ENCODE results near the gene BRD1. TPM values are rescaled to one million over a fixed set of nuclear protein-coding genes. Genes with fewer than 3 reads are reported as not detected.

Gene BRD1
- total RNA-seq, 4 donors from 2014 or later, result 44.6 to 74.9 (median 60.4) TPM

DNA sequence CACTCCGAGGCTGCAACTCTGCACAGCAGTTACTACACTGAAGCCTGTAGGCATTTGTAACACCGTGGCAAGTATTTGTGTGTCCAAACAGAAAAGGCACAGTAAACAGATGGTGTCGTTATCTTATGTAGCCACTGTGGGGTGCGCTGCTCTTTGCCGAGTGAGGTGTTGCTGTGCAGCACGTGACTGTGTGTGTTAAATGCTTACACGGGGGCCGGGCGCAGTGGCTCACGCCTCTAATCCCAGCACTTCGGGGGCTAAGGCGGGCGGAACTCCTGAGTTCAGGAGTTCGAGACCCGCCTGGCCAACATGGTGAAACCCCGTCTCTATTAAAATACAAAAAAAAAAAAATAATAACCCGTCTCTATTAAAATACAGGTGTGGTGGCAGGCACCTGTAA is 37.5 kb upstream of the BRD1 start:
- TF ChIP-seq CTCF (IDR thresholded peaks at IDR 0.05) (no peak), EP300 (IDR thresholded peaks at IDR 0.05) (no peak), POLR2A (IDR thresholded peaks at IDR 0.05) (no peak)
- Histone ChIP-seq H3K9me3 (peaks cover 0 to 49% (median 2%) of the 10 kb centered on the region in 4 donors), H3K4me3 (no peak overlapping the region), H3K36me3 (peaks cover 0 to 53% (median 0%) of the 10 kb centered on the region in 3 donors), H3K27me3 (no peaks in the 10 kb centered on the region), H3K4me1 (no peaks in the 10 kb centered on the region), H3K27ac (no peak overlapping the region)
- WGBS, 2 donors, result 92 to 94% methylated on average over 17 of the region's 17 CpGs
- no peak for DNase-seq (ENCODE audit: low spot score in 2 of 2)

DNA sequence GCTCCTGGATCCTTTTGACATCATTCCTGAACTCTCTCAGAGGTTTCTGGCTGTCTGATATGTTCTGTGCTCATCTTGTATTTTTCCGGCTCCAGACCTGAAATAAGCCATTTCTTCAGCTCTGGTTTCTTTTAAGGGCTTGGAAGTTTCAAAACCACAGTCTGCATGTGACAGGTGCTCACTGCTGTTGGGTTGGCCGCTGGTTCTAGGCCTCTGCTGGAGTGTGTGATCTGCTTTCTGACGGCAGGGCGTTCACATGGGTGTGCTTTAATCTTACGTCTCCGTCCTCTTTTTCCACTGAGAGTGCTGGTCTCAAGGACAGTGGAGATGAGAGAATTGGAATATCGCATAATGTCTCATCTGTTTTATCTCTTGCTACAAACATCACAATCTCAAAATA is 36.3 kb upstream of the BRD1 start:
- Histone ChIP-seq H3K9me3 (peaks cover 0 to 37% (median 2%) of the 10 kb centered on the region in 4 donors), H3K27me3 (no peaks in the 10 kb centered on the region), H3K4me1 (no peaks in the 10 kb centered on the region), H3K4me3 (no peak overlapping the region), H3K36me3 (peaks cover 0 to 43% (median 0%) of the 10 kb centered on the region in 3 donors), H3K27ac (no peak overlapping the region)
- TF ChIP-seq EP300 (IDR thresholded peaks at IDR 0.05), result no peak
- TF ChIP-seq POLR2A (IDR thresholded peaks at IDR 0.05), result no peak
- no peak for TF ChIP-seq CTCF (IDR thresholded peaks at IDR 0.05)
- 84 to 94% methylated on average over 6 to 7 of the region's 7 CpGs for WGBS, 2 donors
- no peak for DNase-seq (ENCODE audit: low spot score in 2 of 2)

DNA sequence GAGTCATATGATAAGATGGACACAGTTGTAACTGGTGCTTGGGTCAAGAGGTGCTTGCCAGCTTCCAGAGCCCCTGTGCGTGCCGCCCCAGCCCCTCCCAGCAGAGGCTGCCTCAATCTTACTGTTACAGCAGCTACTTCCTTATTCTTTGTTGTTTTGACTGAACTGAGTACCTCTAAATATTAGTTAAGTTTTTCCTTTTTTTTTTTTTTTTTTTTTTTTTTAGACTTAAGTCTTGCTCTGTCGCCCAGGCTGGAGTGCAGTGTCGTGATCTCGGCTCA is 34.8 kb upstream of the BRD1 start:
- H3K9me3 ChIP-seq, result peaks cover 0 to 27% (median 2%) of the 10 kb centered on the region in 4 donors
- H3K27ac ChIP-seq, result no peak overlapping the region
- H3K27me3 ChIP-seq, result no peaks in the 10 kb centered on the region
- 94 to 95% methylated on average over 5 of the region's 5 CpGs for WGBS, 2 donors
- H3K4me3 ChIP-seq, result no peak overlapping the region
- H3K4me1 ChIP-seq, result no peaks in the 10 kb centered on the region
- no peak for TF ChIP-seq EP300 (IDR thresholded peaks at IDR 0.05)
- TF ChIP-seq POLR2A (IDR thresholded peaks at IDR 0.05), result no peak
- TF ChIP-seq CTCF (IDR thresholded peaks at IDR 0.05), result no peak
- H3K36me3 ChIP-seq, result peaks cover 0 to 34% (median 0%) of the 10 kb centered on the region in 3 donors
- DNase-seq (ENCODE audit: low spot score in 2 of 2), result no peak

GRCh38 chr22:49861642-49862495 is 34.2 kb upstream of the BRD1 start:
- peaks cover 0 to 28% (median 0%) of the 10 kb centered on the region in 3 donors for H3K36me3 ChIP-seq
- H3K9me3 ChIP-seq, result peaks cover 0 to 21% (median 2%) of the 10 kb centered on the region in 4 donors
- H3K27me3 ChIP-seq, result no peaks in the 10 kb centered on the region
- TF ChIP-seq POLR2A (IDR thresholded peaks at IDR 0.05), result no peak
- TF ChIP-seq EP300 (IDR thresholded peaks at IDR 0.05), result no peak
- TF ChIP-seq CTCF (IDR thresholded peaks at IDR 0.05), result no peak
- WGBS, 2 donors, result 89 to 90% methylated on average over 29 of the region's 29 CpGs
- DNase-seq (ENCODE audit: low spot score in 2 of 2), result no peak
- no peak overlapping the region for H3K4me3 ChIP-seq
- H3K4me1 ChIP-seq, result no peaks in the 10 kb centered on the region
- no peak overlapping the region for H3K27ac ChIP-seq

GRCh38 chr22:49858827-49859226 is 31.2 kb upstream of the BRD1 start:
- no peak overlapping the region for H3K4me3 ChIP-seq
- H3K4me1 ChIP-seq, result peaks cover 0 to 20% (median 11%) of the 10 kb centered on the region in 4 donors
- H3K9me3 ChIP-seq, result no peaks in the 10 kb centered on the region
- DNase-seq (ENCODE audit: low spot score in 2 of 2), result no peak
- 79 to 81% methylated on average over 14 of the region's 14 CpGs for WGBS, 2 donors
- peaks cover 0 to 8% (median 0%) of the 10 kb centered on the region in 3 donors for H3K36me3 ChIP-seq
- no peak overlapping the region for H3K27ac ChIP-seq
- no peaks in the 10 kb centered on the region for H3K27me3 ChIP-seq
- TF ChIP-seq POLR2A (IDR thresholded peaks at IDR 0.05) (no peak), EP300 (IDR thresholded peaks at IDR 0.05) (no peak), CTCF (IDR thresholded peaks at IDR 0.05) (no peak)
